GM23338 (cell line): Measurements from ENCODE around the gene YBX1. TPM values are rescaled to one million over a fixed set of nuclear protein-coding genes. Genes with fewer than 3 reads are reported as not detected.

Experiments
- ATAC-seq: fragments of 200-7000 bp; cut with Tn5 transposase; 3 replicates; pipeline ENCODE4 v1.9.1; 2020
- DNase-seq: peaks from one replicate; pipeline ENCODE4 v3.0.0-alpha.2; 2015; ENCODE audit warnings: low spot score
- H2AFZ ChIP-seq: fragments of 200-600 bp; sonication (generic); 2 replicates; pipeline ENCODE4 v1.8.0; 2016; ENCODE audit warnings: antibody characterized with exemption, mild to moderate bottlenecking, moderate library complexity
- H3F3A ChIP-seq: fragments of 200-600 bp; sonication (generic); replicated peaks from 2 replicates; pipeline ENCODE4 v1.8.0; 2017; ENCODE audit warnings: antibody characterized with exemption, mixed run types, low read depth
- H3K27ac ChIP-seq: fragments of 200-600 bp; sonication (generic); 2 replicates; pipeline ENCODE4 v1.6.1; 2016; ENCODE audit warnings: low read depth
- H3K27me3 ChIP-seq: fragments of 200-600 bp; sonication (generic); 2 replicates; pipeline ENCODE4 v1.8.0; 2016; ENCODE audit warnings: mild to moderate bottlenecking, mixed run types, moderate library complexity; ENCODE audit not compliant: insufficient read depth
- H3K36me3 ChIP-seq: fragments of 200-600 bp; sonication (generic); 2 replicates; pipeline ENCODE4 v1.8.0; 2016; ENCODE audit warnings: mild to moderate bottlenecking; ENCODE audit not compliant: insufficient read depth
- H3K4me1 ChIP-seq: fragments of 200-600 bp; sonication (generic); 2 replicates; pipeline ENCODE4 v1.8.0; 2016; ENCODE audit warnings: mild to moderate bottlenecking, moderate library complexity; ENCODE audit not compliant: insufficient read depth
- H3K4me2 ChIP-seq: fragments of 200-600 bp; sonication (generic); 2 replicates; pipeline ENCODE4 v1.7.1; 2017; ENCODE audit warnings: mixed run types
- H3K4me3 ChIP-seq: fragments of 200-600 bp; sonication (generic); 2 replicates; pipeline ENCODE4 v1.6.1; 2016; ENCODE audit warnings: mixed run types
- H3K79me2 ChIP-seq: fragments of 200-600 bp; sonication (generic); replicated peaks from 2 replicates; pipeline ENCODE4 v1.8.0; 2017; ENCODE audit warnings: mild to moderate bottlenecking; ENCODE audit not compliant: insufficient read depth
- H3K9me2 ChIP-seq: fragments of 200-600 bp; sonication (generic); 2 replicates; pipeline ENCODE4 v1.8.0; 2017; ENCODE audit not compliant: insufficient read depth
- H4K20me1 ChIP-seq: fragments of 200-600 bp; sonication (generic); replicated peaks from 2 replicates; pipeline ENCODE4 v1.8.0; 2017; ENCODE audit warnings: mild to moderate bottlenecking; ENCODE audit not compliant: insufficient read depth
- H3K27ac Mint-ChIP-seq: 2 replicates; pipeline ENCODE4 v1.8.0; 2020; ENCODE audit warnings: inconsistent platforms, mild to moderate bottlenecking, moderate library complexity, mixed read lengths
- H3K27me3 Mint-ChIP-seq: 3 replicates; pipeline ENCODE4 v1.8.0; 2022; ENCODE audit warnings: low read depth, mild to moderate bottlenecking, moderate library complexity, mixed read lengths, inconsistent platforms; ENCODE audit not compliant: insufficient read depth, poor library complexity
- H3K36me3 Mint-ChIP-seq: 3 replicates; pipeline ENCODE4 v1.8.0; 2021; ENCODE audit warnings: low read depth, mild to moderate bottlenecking, inconsistent platforms, moderate library complexity, mixed read lengths
- H3K4me1 Mint-ChIP-seq: 3 replicates; pipeline ENCODE4 v1.8.0; 2020; ENCODE audit warnings: mild to moderate bottlenecking, inconsistent platforms, mixed read lengths
- H3K4me3 Mint-ChIP-seq: 3 replicates; pipeline ENCODE4 v1.8.0; 2021; ENCODE audit warnings: moderate library complexity, mild to moderate bottlenecking, inconsistent platforms, mixed read lengths
- H3K9me3 Mint-ChIP-seq: 3 replicates; pipeline ENCODE4 v1.8.0; 2020; ENCODE audit warnings: moderate library complexity, mild to moderate bottlenecking, inconsistent platforms, mixed read lengths
- CREB1 ChIP-seq: fragments of 250-450 bp; sonication (Bioruptor Pico); IDR thresholded peaks from 2 replicates; pipeline ENCODE4 v1.5.0; 2020; ENCODE audit warnings: low read depth, mild to moderate bottlenecking, moderate library complexity
- EZH2 ChIP-seq: fragments of 200-600 bp; sonication (generic); IDR thresholded peaks from one replicate; pipeline ENCODE4 v1.8.0; 2017; ENCODE audit warnings: antibody characterized with exemption, mild to moderate bottlenecking, low read depth; ENCODE audit not compliant: unreplicated experiment
- EZH2phosphoT487 ChIP-seq: fragments of 200-600 bp; sonication (generic); IDR thresholded peaks from one replicate; pipeline ENCODE4 v1.8.1; 2018; ENCODE audit warnings: antibody characterized with exemption; ENCODE audit not compliant: unreplicated experiment
- STAT1 ChIP-seq: IDR thresholded peaks from one replicate; pipeline ENCODE4 v1.6.1; 2016; ENCODE audit warnings: antibody characterized with exemption; ENCODE audit not compliant: unreplicated experiment
- ZNF331 ChIP-seq: fragments of 250-450 bp; sonication (Bioruptor Pico); IDR thresholded peaks from 2 replicates; pipeline ENCODE4 v1.5.0; 2020; ENCODE audit warnings: low read depth, mild to moderate bottlenecking, moderate library complexity
- polyA plus RNA-seq: library from polyadenylated mRNA; unstranded; fragments of >200 nt; fragmentation: Nextera tagmentation; extraction: Ambion mirVana; gene quantifications from 2 replicates; pipeline ENCODE4 v1.2.1, GENCODE V29; 2016
- total RNA-seq: library from RNA; depleted of rRNA; stranded (reverse); fragments of >200 nt; shearing (Covaris generic); gene quantifications from 2 replicates; pipeline ENCODE4 v1.2.3, GENCODE V29; 2014
- TF ChIP-seq, protein P1 (sequence below): IDR thresholded peaks from one replicate; pipeline ENCODE4 v1.6.1; 2018; ENCODE audit warnings: antibody characterized with exemption; ENCODE audit not compliant: unreplicated experiment
- TF ChIP-seq, protein P2 (sequence below): IDR thresholded peaks from 2 replicates; pipeline ENCODE4 v1.6.1; 2016; ENCODE audit warnings: antibody characterized with exemption
- TF ChIP-seq, protein P3 (sequence below), 2 experiments: fragments of 200-600 bp in 1 of 2; sonication (generic) in 1 of 2; conservative IDR thresholded peaks; 2 replicates each; pipeline versions ENCODE4 v1.5.1 to v1.6.1; 2016 to 2017; ENCODE audit warnings: antibody characterized with exemption in 2 of 2, low read depth in 2 of 2, mild to moderate bottlenecking in 2 of 2, moderate library complexity in 1 of 2

Gene YBX1
- total and polyA plus RNA-seq, 2 experiments from 2014 or later = 1,282 to 1,441 TPM

DNA sequence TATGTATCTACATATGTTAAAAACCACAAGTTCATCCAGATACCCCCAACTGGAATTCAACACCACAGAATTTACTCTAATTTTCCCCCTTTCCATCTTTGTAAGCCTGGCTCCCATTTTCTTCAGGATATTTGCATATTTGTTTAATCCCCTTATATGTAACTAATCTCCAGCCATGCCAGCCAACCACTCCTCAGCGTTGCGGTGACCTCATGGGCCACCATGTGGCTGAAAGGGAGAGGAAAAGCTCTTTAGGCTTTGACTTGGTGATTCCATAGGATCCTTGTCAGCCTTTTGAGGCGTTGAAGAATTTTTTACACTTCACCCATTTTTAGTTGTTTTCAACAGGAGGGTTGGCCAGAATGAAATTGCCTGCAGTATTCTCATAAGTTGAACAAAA lies 47.8 kb downstream of the YBX1 start:
- Mint-ChIP-seq H3K36me3 (no peaks in the 10 kb centered on the region), H3K4me1 (peaks cover 12% of the 10 kb centered on the region), H3K27me3 (peaks cover 2% of the 10 kb centered on the region), H3K27ac (no peak overlapping the region), H3K9me3 (no peaks in the 10 kb centered on the region), H3K4me3 (no peak overlapping the region)
- H3K4me3 ChIP-seq = no peak overlapping the region
- ATAC-seq (peak; percentile 68), DNase-seq (peak; percentile 56)
- no peaks in the 10 kb centered on the region for H3K9me2 ChIP-seq
- H3F3A ChIP-seq = no peaks in the 10 kb centered on the region
- no peak overlapping the region for H3K27ac ChIP-seq
- H3K4me2 ChIP-seq = no peak overlapping the region
- no peaks in the 10 kb centered on the region for H3K4me1 ChIP-seq
- no peak for TF ChIP-seq STAT1
- TF ChIP-seq, protein P1, sequence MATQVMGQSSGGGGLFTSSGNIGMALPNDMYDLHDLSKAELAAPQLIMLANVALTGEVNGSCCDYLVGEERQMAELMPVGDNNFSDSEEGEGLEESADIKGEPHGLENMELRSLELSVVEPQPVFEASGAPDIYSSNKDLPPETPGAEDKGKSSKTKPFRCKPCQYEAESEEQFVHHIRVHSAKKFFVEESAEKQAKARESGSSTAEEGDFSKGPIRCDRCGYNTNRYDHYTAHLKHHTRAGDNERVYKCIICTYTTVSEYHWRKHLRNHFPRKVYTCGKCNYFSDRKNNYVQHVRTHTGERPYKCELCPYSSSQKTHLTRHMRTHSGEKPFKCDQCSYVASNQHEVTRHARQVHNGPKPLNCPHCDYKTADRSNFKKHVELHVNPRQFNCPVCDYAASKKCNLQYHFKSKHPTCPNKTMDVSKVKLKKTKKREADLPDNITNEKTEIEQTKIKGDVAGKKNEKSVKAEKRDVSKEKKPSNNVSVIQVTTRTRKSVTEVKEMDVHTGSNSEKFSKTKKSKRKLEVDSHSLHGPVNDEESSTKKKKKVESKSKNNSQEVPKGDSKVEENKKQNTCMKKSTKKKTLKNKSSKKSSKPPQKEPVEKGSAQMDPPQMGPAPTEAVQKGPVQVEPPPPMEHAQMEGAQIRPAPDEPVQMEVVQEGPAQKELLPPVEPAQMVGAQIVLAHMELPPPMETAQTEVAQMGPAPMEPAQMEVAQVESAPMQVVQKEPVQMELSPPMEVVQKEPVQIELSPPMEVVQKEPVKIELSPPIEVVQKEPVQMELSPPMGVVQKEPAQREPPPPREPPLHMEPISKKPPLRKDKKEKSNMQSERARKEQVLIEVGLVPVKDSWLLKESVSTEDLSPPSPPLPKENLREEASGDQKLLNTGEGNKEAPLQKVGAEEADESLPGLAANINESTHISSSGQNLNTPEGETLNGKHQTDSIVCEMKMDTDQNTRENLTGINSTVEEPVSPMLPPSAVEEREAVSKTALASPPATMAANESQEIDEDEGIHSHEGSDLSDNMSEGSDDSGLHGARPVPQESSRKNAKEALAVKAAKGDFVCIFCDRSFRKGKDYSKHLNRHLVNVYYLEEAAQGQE = no peak
- no peak for TF ChIP-seq ZNF331 (CRISPR knock-in tag)
- TF ChIP-seq, protein P2, sequence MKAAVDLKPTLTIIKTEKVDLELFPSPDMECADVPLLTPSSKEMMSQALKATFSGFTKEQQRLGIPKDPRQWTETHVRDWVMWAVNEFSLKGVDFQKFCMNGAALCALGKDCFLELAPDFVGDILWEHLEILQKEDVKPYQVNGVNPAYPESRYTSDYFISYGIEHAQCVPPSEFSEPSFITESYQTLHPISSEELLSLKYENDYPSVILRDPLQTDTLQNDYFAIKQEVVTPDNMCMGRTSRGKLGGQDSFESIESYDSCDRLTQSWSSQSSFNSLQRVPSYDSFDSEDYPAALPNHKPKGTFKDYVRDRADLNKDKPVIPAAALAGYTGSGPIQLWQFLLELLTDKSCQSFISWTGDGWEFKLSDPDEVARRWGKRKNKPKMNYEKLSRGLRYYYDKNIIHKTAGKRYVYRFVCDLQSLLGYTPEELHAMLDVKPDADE = no peak
- peak; percentile 40; the same call in 1 of the 2 replicates for TF ChIP-seq CREB1 (CRISPR knock-in tag)
- TF ChIP-seq EZH2phosphoT487 = no peak
- TF ChIP-seq, protein P3, sequence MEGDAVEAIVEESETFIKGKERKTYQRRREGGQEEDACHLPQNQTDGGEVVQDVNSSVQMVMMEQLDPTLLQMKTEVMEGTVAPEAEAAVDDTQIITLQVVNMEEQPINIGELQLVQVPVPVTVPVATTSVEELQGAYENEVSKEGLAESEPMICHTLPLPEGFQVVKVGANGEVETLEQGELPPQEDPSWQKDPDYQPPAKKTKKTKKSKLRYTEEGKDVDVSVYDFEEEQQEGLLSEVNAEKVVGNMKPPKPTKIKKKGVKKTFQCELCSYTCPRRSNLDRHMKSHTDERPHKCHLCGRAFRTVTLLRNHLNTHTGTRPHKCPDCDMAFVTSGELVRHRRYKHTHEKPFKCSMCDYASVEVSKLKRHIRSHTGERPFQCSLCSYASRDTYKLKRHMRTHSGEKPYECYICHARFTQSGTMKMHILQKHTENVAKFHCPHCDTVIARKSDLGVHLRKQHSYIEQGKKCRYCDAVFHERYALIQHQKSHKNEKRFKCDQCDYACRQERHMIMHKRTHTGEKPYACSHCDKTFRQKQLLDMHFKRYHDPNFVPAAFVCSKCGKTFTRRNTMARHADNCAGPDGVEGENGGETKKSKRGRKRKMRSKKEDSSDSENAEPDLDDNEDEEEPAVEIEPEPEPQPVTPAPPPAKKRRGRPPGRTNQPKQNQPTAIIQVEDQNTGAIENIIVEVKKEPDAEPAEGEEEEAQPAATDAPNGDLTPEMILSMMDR (conservative IDR thresholded peaks at IDR 0.05; ENCODE audit: low read depth in 2 of 2) = peak; percentile 18 to 53; a peak in 3 of 4 replicates
- H3K79me2 ChIP-seq = no peaks in the 10 kb centered on the region
- H3K36me3 ChIP-seq = no peaks in the 10 kb centered on the region
- no peaks in the 10 kb centered on the region for H3K27me3 ChIP-seq
- no peaks in the 10 kb centered on the region for H4K20me1 ChIP-seq
- H2AFZ ChIP-seq = no peak overlapping the region

DNA sequence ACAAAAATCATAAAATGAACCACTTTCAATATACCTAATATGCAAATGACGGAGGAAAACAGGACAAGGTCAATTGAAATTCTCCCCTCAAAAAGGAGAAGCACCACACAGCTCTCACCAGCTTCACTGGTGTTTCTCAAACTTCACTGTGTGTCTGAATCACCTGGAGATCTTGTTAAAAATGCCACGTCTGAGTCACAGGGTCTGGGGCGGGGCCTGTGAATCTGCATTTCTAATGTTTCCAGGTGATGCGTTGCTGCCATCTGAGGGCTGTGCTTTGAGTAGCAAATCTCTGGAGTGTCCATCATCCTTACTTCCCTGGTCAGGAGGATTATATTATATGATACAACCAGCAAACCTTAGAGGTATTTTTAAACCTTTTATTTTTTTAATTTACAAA lies 48.8 kb downstream of the YBX1 start:
- ATAC-seq = no peak; the same call in 2 of the 3 replicates
- peaks cover 2% of the 10 kb centered on the region for H3K27me3 Mint-ChIP-seq
- Histone ChIP-seq H3K27ac (no peak overlapping the region), H4K20me1 (no peaks in the 10 kb centered on the region), H3K9me2 (no peaks in the 10 kb centered on the region), H3K4me3 (no peak overlapping the region), H3F3A (no peaks in the 10 kb centered on the region), H3K4me1 (no peaks in the 10 kb centered on the region), H3K36me3 (no peaks in the 10 kb centered on the region), H3K27me3 (no peaks in the 10 kb centered on the region), H3K79me2 (no peaks in the 10 kb centered on the region), H3K4me2 (no peak overlapping the region), H2AFZ (no peak overlapping the region)
- TF ChIP-seq EZH2phosphoT487 = no peak
- TF ChIP-seq EZH2 = no peak
- TF ChIP-seq, protein P2 = no peak
- TF ChIP-seq, protein P3 (conservative IDR thresholded peaks at IDR 0.05; ENCODE audit: low read depth in 2 of 2) = peak; percentile 47 to 74
- 0 out of 2 replicates have a peak, but pooled peaks have one; percentile 11 for TF ChIP-seq CREB1 (CRISPR knock-in tag)
- H3K4me3 Mint-ChIP-seq = no peak overlapping the region
- no peaks in the 10 kb centered on the region for H3K9me3 Mint-ChIP-seq
- H3K4me1 Mint-ChIP-seq = peaks cover 12% of the 10 kb centered on the region
- DNase-seq = peak; percentile 61
- H3K36me3 Mint-ChIP-seq = no peaks in the 10 kb centered on the region
- peak overlapping the region; percentile 50; the same call in 1 of the 2 replicates for H3K27ac Mint-ChIP-seq
